Frontal cortex (tissue), 4 donors: Measurements from ENCODE around the gene FGF8. TPM values are rescaled to one million over a fixed set of nuclear protein-coding genes. Genes with fewer than 3 reads are reported as not detected.

Experiments used
- DNase-seq, 2 donors: peaks; one replicate each; pipeline ENCODE4 v3.0.0; 2012; ENCODE audit warnings: low spot score in 2 of 2
- FAIRE-seq: peaks from 2 replicates; lab custom pipeline; 2012; peaks lifted over from hg19 to GRCh38; lab: Jason Lieb, UNC
- total RNA-seq: library from RNA; depleted of rRNA; stranded (reverse); fragments of >200 nt; gene quantifications from one replicate; pipeline ENCODE4 v1.2.3, GENCODE V29; 2014
- donor health status: control.
- donor health status: control.
- donor health status: control.

Gene FGF8
- total RNA-seq, 1 donor from 2014 or later: not detected

- DNase-seq: no peak
- FAIRE-seq: no peak
Observed at GRCh38 chr10:101771380-101771779, 4.5 kb downstream of the FGF8 start.

DNA sequence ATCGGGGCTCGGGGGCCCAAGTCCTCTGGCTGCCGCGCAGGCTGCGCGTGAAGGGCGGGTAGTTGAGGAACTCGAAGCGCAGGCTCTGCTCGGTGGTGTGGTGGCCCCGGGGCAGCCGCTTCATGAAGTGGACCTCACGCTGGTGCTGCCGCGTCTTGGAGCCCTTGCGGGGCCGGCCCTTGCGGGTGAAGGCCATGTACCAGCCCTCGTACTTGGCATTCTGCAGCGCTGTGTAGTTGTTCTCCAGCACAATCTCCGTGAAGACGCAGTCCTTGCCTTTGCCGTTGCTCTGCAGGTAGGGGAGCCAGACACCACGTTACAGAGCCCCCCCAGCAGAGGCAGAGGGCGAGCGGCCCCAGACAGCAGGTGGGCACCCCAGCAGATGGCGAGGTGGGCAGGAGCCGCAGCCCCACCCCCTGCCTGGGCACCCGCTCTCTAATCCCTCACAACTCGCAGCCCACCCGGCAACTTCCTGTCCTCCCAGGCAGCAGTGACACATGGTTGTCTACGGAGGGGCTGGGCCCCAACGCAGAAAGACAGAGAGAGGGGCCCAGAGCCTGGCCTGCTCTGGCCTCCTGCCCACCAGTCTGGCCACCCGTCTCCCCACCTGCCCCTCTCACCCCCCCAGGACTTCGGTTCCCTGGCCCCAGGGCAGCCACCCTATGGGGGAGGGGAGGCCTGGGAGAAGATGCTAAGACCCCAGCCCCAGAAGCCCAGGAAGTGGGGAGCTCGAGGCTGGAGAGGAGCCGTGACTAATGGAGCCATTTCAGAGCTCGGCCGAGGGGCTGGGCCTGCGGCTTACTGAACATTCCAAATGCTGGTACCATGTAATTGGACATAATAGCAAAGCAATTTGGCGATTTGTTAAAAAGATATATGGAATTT is 5.3 kb downstream of the FGF8 start:
- no peak for FAIRE-seq
- DNase-seq: no peak

- DNase-seq (no peak), FAIRE-seq (no peak)
Observed at GRCh38 chr10:101769541-101770180, 6.3 kb downstream of the FGF8 start.

DNA sequence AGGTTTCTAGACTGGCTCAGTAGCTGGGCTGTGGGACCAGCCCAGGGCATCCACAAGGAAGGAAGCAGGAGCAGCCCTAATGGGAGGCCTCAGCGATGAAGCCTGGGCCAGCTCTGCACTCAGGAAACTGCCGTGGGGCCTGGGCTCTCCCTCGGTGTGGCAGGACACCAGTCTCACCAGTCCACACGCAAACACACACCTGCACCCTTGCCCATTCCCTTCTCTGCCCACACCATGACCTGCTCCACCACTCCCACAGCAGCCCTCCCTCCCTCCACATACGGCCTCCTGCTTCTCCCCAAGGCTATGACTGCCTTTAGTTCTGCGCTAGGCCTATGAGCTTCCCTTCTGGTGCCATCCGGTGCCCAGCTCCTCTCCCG is 7.1 kb downstream of the FGF8 start:
- DNase-seq: no peak
- no peak for FAIRE-seq

DNA sequence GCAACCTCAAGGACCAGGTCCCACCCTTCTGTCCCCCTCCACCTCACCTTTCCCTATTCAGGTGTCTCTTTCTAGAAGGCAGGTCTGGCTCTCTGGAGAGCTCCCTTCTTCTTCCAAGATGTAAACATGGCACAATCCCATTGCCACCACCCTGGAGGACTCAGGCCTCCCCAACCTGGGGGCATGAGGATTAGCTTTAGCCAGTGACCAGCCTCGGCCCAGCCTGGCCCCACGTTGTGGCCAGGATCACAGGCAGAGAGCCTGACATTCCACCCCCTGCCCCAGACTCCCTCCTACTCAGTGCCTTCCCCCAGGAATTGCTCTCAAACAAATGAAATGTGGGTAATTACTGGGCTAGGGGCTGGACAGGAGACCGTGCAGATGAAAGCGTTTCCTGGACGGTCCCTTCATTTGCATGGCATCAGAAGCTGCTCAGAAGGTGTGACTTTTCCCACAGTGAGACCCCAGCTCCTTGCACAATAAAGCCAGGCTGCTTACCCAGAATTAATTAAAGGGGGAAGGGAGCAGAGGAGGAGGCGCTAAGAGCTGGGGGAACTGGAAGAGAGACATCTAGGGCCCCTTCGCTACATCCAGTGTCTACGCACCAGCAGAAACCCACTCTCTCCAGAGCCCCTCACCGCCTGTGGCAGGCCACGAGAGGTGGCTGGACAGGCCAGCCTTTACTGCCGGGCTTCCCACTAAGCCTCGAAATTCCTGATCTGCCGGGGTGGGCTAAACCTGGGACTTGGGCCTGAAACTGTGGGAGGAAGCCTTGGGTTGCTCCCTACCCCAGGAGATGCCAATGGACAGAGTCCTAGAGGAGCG is 7.7 kb downstream of the FGF8 start:
- no peak for DNase-seq
- no peak for FAIRE-seq

- FAIRE-seq (no peak), DNase-seq (no peak)
Observed at GRCh38 chr10:101767600-101767945, 8.3 kb downstream of the FGF8 start.

DNA sequence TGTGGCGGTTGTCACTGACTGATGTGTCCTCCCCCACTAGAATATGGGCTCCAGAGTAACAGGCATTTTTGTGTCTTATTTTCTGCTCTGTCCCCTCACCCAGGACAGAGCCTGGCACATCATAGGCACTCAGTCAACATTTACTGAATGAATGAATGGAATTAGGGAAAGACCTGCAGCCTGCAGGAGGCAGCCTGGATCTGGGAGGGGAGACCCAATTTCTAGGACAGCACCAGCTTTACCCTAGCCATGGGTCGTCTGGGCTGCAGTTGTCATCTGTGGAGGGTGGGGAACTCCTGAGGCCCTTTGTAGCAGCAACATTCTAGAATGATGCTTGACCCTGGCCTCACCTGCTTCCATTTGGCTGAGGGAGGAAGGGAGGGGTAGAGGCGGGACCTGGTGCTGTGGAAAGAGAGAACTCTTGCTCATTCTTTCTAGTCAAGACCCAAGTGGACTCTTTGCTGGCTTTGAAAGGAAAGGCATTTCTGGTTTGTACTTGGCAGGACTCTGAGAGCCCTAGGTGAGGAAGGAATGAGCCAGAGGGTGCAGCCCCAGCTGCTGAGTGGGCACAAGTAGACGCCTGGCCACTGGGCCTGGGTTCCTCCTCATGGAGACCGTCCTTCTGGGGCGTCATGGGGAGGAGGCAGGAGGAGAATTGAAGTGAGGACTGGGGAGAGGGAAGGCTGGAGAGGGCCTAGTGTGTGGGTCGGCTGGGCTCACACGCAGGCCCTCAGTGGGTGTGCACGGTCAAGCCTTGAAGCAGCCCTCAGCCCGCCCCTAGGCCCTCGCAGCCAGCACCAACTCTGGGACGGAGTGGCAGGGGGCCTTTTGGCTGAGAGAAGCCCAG is 8.9 kb downstream of the FGF8 start:
- DNase-seq: no peak
- FAIRE-seq: no peak

DNA sequence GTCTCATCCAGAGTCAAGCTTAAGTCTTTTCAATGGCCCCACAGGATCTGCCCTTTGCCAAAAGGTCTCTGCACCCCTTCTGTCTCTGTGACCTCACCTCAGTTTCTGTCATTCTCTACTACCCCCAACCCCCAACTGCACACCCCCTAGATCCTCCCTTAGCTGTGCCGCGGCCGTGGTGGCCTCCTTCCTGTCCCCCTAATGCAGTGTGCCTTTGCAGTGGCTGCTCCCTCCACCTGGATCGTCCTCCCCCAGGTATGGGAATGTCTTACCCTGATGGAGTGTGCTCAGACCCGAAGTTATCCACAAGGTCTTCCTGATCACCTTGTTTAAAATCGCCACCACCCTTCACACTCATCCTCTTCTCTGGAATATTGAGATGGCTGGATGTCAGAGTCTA is 9.6 kb downstream of the FGF8 start:
- FAIRE-seq: no peak
- DNase-seq: no peak

GRCh38 chr10:101763141-101763846 is 12.6 kb downstream of the FGF8 start:
- DNase-seq (no peak), FAIRE-seq (no peak)

GRCh38 chr10:101762736-101763135 is 13.2 kb downstream of the FGF8 start:
- FAIRE-seq (no peak), DNase-seq (no peak)

DNA sequence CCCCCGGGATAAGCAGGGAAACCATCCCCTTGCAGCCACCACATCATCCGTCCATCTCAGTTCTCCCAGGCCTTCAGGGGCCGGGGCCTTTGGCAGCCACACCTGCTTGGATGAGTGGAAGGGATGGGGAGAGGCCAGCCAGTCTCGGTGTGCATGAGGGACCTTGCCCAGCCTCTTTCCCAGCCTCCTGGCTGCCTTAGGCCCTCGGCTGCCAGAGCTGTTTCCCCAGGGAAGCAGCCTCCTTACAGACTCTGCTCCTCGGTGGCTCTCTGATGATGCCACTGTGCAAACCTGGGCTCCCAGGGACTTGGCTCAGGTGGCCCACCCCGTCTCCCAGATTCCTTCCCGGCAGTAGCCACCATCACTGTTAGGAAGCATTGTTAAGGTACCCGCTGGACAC is 14.7 kb downstream of the FGF8 start:
- FAIRE-seq: no peak
- no peak for DNase-seq

- FAIRE-seq (no peak), DNase-seq (no peak)
Observed at GRCh38 chr10:101760510-101760909, 15.4 kb downstream of the FGF8 start.

DNA sequence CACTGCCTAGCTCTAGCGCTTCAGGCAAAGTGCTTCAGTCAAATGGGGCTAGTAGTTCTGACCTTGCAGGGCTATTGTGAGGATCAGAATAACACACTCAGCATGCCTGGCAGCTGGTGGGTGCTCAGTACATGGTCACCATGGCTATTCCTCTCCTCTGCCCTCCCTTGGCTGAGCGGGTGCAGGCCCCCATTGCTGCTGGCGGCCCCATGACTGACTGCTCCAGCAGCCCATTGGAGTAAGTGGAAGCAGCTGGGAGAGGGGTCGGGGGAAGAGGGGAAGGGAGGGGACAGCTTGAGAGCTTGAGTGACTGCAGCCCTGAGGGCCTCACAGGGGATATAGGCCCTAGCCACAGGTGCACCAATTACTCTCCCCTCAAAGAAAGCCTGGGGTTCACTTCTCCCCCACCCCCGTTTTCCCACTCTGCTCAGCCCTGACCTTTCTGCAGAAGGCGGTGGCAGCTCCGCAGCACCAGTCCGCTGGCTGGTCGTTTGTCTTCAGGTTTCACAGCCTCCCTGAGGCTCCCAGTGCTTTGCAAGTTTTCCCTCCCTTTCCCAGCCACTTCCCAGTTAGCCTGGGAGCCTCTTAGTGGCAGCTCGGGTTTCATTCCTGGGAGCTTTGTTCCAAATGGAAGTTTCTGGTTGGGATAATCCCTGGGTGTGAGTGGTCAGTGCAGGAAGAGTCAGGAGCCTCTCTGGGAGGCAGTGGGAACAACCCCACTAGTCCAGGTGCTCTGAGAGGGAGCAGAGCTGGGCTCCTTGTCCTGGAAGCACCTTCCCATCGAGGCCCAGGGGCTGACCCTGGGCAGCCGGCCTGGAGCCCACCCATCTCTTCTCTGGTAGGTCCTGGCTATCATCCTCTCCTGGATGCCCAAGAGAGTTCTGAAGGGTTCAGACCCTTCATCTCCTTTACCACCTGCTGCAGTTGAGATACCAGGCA is 16.3 kb downstream of the FGF8 start:
- DNase-seq (no peak), FAIRE-seq (no peak)

DNA sequence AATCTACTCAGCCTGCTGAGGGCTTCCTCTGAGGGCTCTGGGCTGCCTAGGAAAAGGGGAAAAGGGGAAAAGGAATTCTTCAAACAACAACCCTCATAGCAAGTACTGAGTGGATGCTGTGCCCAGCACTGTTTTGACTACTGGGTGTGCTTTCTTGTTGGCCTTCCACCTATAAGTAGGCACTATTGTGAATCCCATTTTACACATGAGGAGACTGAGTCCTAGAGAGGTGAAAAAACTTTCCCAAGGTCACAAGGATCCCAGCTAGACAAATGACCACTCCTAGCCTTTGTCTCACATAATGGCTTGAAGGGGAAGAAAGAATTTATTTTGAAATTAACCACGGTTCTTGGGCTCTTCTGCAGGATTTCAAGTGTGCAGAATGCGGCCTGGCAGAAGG is 17.1 kb downstream of the FGF8 start:
- no peak for DNase-seq
- no peak for FAIRE-seq

GRCh38 chr10:101752241-101752640 is 23.7 kb downstream of the FGF8 start:
- FAIRE-seq: no peak
- DNase-seq: no peak

DNA sequence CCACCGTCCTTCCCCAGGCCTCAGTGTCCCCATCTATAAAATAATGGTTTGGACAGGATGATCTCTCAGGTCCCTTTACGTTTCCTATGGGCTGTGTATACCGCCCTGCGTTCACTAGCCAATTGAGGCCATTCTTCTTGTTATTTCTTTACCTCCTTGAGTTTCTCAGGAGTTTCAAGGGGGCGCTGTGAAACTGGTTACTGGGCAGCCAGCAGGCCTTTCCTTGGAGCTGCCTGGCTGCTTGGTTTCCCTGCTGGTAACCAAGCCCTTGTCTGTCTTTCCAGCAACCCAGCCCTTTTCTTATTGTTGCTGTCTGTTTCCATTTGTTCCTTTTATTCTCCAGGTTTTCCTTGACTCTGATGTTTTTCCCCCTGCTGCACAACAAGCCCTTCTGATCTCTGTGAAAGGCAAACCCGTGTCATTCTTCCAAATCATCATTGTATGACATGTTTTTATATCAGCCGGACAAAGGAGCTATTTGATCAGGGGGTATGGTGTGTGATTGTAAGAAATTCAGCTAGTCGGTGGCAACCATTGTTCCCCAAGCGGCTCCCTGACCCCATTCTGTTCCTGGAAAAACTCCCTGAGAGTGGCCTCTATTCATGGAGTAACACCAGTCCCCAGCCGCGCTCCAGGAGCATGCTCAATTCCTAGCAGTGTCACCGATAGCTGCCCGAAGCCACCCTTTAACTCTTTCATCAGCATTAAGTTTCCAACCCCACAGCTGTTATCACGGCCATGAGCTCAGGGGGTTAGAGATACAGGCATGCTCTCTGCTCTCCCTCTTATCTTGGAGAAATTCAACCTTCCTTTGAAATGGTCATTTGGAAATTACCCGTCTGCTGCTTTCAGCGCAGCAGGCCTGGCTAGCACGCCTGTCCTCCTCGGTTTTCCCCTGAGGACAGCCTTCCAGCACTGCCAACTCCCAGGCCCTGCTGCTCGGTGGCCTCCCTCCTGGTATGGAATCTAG is 26.6 kb downstream of the FGF8 start:
- DNase-seq: no peak

DNA sequence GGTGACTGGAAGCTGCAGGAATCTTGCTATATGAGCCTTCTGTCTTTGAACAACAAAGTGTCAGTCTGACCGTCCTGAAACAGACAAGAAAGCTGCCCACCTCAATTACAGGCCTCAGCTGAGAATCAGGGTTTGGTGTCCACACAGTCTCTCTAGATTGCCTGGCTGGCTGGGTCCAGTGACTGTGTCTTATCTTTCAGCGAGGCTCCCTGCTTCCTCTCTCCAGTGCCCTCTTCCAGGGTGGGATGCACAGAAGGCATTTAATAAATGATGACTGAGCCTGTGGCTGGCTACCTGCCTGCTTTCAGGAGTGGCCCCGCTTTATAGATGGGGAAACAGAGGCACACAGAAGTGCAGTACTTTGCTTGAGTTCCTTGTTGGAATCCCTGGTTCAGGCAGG is 27.4 kb downstream of the FGF8 start:
- FAIRE-seq (no peak), DNase-seq (no peak)

More for the DNA sequence above, 26.6 kb downstream of the FGF8 start:
- FAIRE-seq: no peak
